IMR-90 (cell line): ENCODE measurements around the gene CSNK2A1. TPM values are rescaled to one million over a fixed set of nuclear protein-coding genes. Genes with fewer than 3 reads are reported as not detected.

Experiments
- ATAC-seq: fragments of 200-7000 bp; cut with Tn5 transposase; 2 replicates; pipeline ENCODE4 v1.9.1; 2020; ENCODE audit warnings: low read depth, mild to moderate bottlenecking, moderate library complexity
- BruUV-seq: library from RNA; stranded (reverse); fragments of 400-500 nt; replicated peaks from 2 replicates; lab custom pipeline; 2021; lab: Mats Ljungman, UMichigan
- CTCF ChIA-PET: fragments of 300-600 bp; formaldehyde crosslinking; extraction: SDS; loops from one replicate; lab custom pipeline; 2021; ENCODE audit warnings: antibody characterized with exemption; lab: Yijun Ruan, JAX
- POLR2A ChIA-PET: fragments of 300-600 bp; sonication (Branson Sonifier 250); formaldehyde crosslinking; loops from one replicate; lab custom pipeline; 2022; ENCODE audit warnings: antibody characterized with exemption; ENCODE audit not compliant: unreplicated experiment; lab: Charles Lee
- DNase-seq: peaks from one replicate; pipeline ENCODE4 v3.0.0; 2013
- H2AFZ ChIP-seq: replicated peaks from 2 replicates; pipeline ENCODE3; 2013; ENCODE audit warnings: low read length, mild to moderate bottlenecking; ENCODE audit not compliant: poor library complexity
- H2AK5ac ChIP-seq: 2 replicates; pipeline ENCODE4 v1.6.1; 2013; ENCODE audit warnings: low read depth, low read length, inconsistent platforms
- H2AK9ac ChIP-seq: replicated peaks from 2 replicates; pipeline ENCODE3; 2013; ENCODE audit warnings: mild to moderate bottlenecking, low read depth, low read length, moderate library complexity; ENCODE audit not compliant: poor library complexity
- H2BK120ac ChIP-seq: 2 replicates; pipeline ENCODE4 v1.6.1; 2013; ENCODE audit warnings: low read depth, low read length, inconsistent platforms
- H2BK15ac ChIP-seq: 3 replicates; pipeline ENCODE4 v1.6.1; 2013; ENCODE audit warnings: low read depth, low read length, inconsistent platforms
- H2BK20ac ChIP-seq: 2 replicates; pipeline ENCODE4 v1.6.1; 2013; ENCODE audit warnings: low read depth, mild to moderate bottlenecking, inconsistent platforms, low read length, moderate library complexity
- H2BK5ac ChIP-seq: 2 replicates; pipeline ENCODE4 v1.6.1; 2013; ENCODE audit warnings: mild to moderate bottlenecking, low read depth, low read length, inconsistent platforms; ENCODE audit not compliant: poor library complexity, severe bottlenecking
- H3K14ac ChIP-seq: replicated peaks from 2 replicates; pipeline ENCODE4 v1.6.1; 2013; ENCODE audit warnings: low read depth, low read length, inconsistent platforms
- H3K18ac ChIP-seq: 2 replicates; pipeline ENCODE4 v1.6.1; 2013; ENCODE audit warnings: low read depth, low read length, control low read depth
- H3K23ac ChIP-seq: 2 replicates; pipeline ENCODE4 v1.6.1; 2013; ENCODE audit warnings: low read depth, low read length, inconsistent platforms
- H3K27ac ChIP-seq: 2 replicates; pipeline ENCODE4 v1.5.1; 2013; ENCODE audit warnings: mild to moderate bottlenecking, control low read depth, low read length; ENCODE audit not compliant: insufficient read depth
- H3K27me3 ChIP-seq: 2 replicates; pipeline ENCODE4 v1.6.1; 2013; ENCODE audit warnings: low read length; ENCODE audit not compliant: control insufficient read depth, insufficient read depth
- H3K36me3 ChIP-seq: 2 replicates; pipeline ENCODE4 v1.6.1; 2013; ENCODE audit warnings: low read length, mixed read lengths; ENCODE audit not compliant: control insufficient read depth, insufficient read depth
- H3K4ac ChIP-seq: 2 replicates; pipeline ENCODE4 v1.6.1; 2013; ENCODE audit warnings: low read depth, low read length, inconsistent platforms
- H3K4me1 ChIP-seq: 2 replicates; pipeline ENCODE4 v1.6.1; 2013; ENCODE audit warnings: low read length, mixed read lengths; ENCODE audit not compliant: control insufficient read depth, insufficient read depth
- H3K4me2 ChIP-seq: 2 replicates; pipeline ENCODE4 v1.6.1; 2013; ENCODE audit warnings: low read depth, mild to moderate bottlenecking, control low read depth, low read length, moderate library complexity
- H3K4me3 ChIP-seq: 2 replicates; pipeline ENCODE4 v1.5.1; 2013; ENCODE audit warnings: low read depth, mild to moderate bottlenecking, control low read depth, low read length, moderate library complexity; ENCODE audit not compliant: insufficient read depth
- H3K56ac ChIP-seq: 2 replicates; pipeline ENCODE4 v1.6.1; 2013; ENCODE audit warnings: low read length, inconsistent platforms; ENCODE audit not compliant: insufficient read depth; ENCODE audit errors: extremely low read depth
- H3K79me1 ChIP-seq, 2 experiments: 2 replicates each; pipeline ENCODE4 v1.6.1; 2013; ENCODE audit warnings: low read length in 2 of 2, inconsistent platforms in 1 of 2, low read depth in 1 of 2
- H3K9ac ChIP-seq: 2 replicates; pipeline ENCODE4 v1.6.1; 2013; ENCODE audit warnings: low read depth, low read length, control low read depth
- H3K9me1 ChIP-seq: 2 replicates; pipeline ENCODE4 v1.6.1; 2013; ENCODE audit warnings: low read length, inconsistent platforms; ENCODE audit not compliant: insufficient read depth
- H3K9me3 ChIP-seq: 2 replicates; pipeline ENCODE4 v1.6.1; 2013; ENCODE audit warnings: low read length; ENCODE audit not compliant: control insufficient read depth, insufficient read depth
- H4K20me1 ChIP-seq: 2 replicates; pipeline ENCODE4 v1.6.1; 2013; ENCODE audit warnings: low read length, inconsistent platforms; ENCODE audit not compliant: insufficient read depth
- H4K5ac ChIP-seq: 2 replicates; pipeline ENCODE4 v1.6.1; 2013; ENCODE audit warnings: mild to moderate bottlenecking, low read depth, low read length, control low read depth
- H4K8ac ChIP-seq, 2 experiments: 2 replicates each; pipeline ENCODE4 v1.6.1; 2013; ENCODE audit warnings: low read depth in 2 of 2, low read length in 2 of 2, control low read depth in 1 of 2, inconsistent platforms in 1 of 2
- H4K91ac ChIP-seq: 2 replicates; pipeline ENCODE4 v1.6.1; 2013; ENCODE audit warnings: low read depth, low read length, inconsistent platforms; ENCODE audit not compliant: insufficient read depth
- NFE2L2 ChIP-seq: fragments of 150-350 bp; IDR thresholded peaks from 2 replicates; pipeline ENCODE4 v1.6.1; 2016; ENCODE audit warnings: low read depth, mild to moderate bottlenecking, low read length
- RAD21 ChIP-seq: IDR thresholded peaks from 2 replicates; pipeline ENCODE4 v1.6.1; 2012; ENCODE audit warnings: low read length, improper control_type of control experiment
- RCOR1 ChIP-seq: IDR thresholded peaks from 2 replicates; pipeline ENCODE4 v1.6.1; 2012; ENCODE audit warnings: mild to moderate bottlenecking, low read length, improper control_type of control experiment; ENCODE audit not compliant: insufficient replicate concordance
- WGBS, 2 experiments: methylation state at CpG; one replicate each; pipeline versions ENCODE4 v1.1.5 to v1.1.7; 2013; ENCODE audit warnings: missing lambda C conversion rate in 2 of 2; ENCODE audit not compliant: insufficient read length in 1 of 2; ENCODE audit errors: extremely low coverage in 2 of 2; 5-methylcytosine and 5-hydroxymethylcytosine counted together
- dilution Hi-C: fragments of 300-500 bp; cut with HindIII; formaldehyde crosslinking; loops from one replicate; pipeline ENCODE4 v1.14.3; 2018; ENCODE audit warnings: low sequenced_read_pairs; ENCODE audit not compliant: unreplicated experiment
- in situ Hi-C: fragments of 300-500 bp; cut with MboI; formaldehyde crosslinking; loops from 3 replicates; pipeline ENCODE4 v1.14.3; 2019; ENCODE audit warnings: low sequenced_read_pairs, inconsistent platforms, mixed read lengths
- intact Hi-C: fragments of 100-400 bp; cut with micrococcal nuclease; formaldehyde crosslinking; loops from 2 replicates; pipeline ENCODE4 v1.10.0; 2022
- polyA plus RNA-seq, 3 experiments: library from polyadenylated mRNA; depleted of rRNA; stranded (reverse); fragments of >200 nt; gene quantifications; 2 replicates each; pipeline ENCODE4 v1.2.3, GENCODE V29; 2012; ENCODE audit warnings: low replicate concordance in 1 of 3
- total RNA-seq: library from RNA; depleted of rRNA; stranded (reverse); fragments of >200 nt; gene quantifications from 2 replicates; pipeline ENCODE4 v1.2.3, GENCODE V29; 2012

CSNK2A1 gene
- total and polyA plus RNA-seq, 2 of the 4 experiments (the other 2 are of a cell fraction) = 86.3 to 151 TPM

DNA sequence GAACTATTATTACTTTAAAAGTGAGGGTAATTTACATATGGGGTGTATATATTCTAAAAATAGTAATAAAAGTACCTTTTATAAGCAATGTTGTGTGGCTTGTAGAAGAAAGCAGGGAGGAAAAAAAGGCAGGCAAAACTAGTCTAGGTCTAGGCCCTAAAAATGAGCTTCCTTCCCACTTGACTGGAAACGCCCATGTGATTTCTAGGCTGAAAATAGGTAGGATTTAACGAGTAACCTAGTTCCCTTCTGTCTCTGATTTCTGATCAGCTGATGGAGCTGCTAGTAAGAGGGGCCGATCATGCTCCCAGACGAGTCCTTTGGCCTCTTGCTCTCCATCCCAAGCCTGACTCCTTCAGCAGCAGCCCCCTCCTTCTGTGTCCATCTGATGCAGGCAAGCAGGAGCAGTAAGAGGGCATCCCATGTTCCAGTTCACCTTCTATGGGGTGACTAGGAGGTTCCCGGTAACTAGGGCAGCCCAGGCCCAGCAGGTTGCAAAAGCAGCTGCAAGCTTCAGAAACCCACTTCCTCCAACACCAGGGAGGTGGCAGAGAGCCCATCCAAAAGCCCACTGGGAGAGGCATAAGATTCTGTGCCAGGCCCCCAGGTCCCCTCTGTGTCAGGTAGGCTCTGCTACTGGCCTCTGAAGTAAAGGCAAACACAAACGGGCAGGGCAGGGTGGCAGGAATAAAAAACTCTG, 105.7 kb downstream of the CSNK2A1 start:
- Histone ChIP-seq H3K79me1 (peaks cover 9 to 38% of the 10 kb centered on the region in 2 experiments; a peak in 3 of 4 replicates), H3K27me3 (no peaks in the 10 kb centered on the region), H3K9me1 (peaks cover 7% of the 10 kb centered on the region; the same call in 1 of the 2 replicates), H2BK5ac (no peak overlapping the region), H3K9me3 (no peaks in the 10 kb centered on the region), H3K27ac (no peak overlapping the region), H2AK9ac (no peak overlapping the region), H4K91ac (no peak overlapping the region), H2AFZ (no peak overlapping the region), H4K8ac (no peak overlapping the region), H3K18ac (no peak overlapping the region), H3K9ac (no peak overlapping the region), H3K4me1 (no peaks in the 10 kb centered on the region), H2BK15ac (no peak overlapping the region), H3K4me3 (no peak overlapping the region), H4K20me1 (peaks cover 11% of the 10 kb centered on the region; the same call in 1 of the 2 replicates), H3K56ac (no peak overlapping the region), H3K4me2 (no peak overlapping the region), H3K36me3 (peaks cover 72% of the 10 kb centered on the region), H3K14ac (no peak overlapping the region), H2BK20ac (no peak overlapping the region), H3K4ac (no peak overlapping the region), H4K5ac (no peak overlapping the region), H2AK5ac (no peak overlapping the region), H3K23ac (no peak overlapping the region), H2BK120ac (no peak overlapping the region)
- no TSS peak for BruUV-seq
- intact Hi-C loops (no loop called here), dilution Hi-C loops (no loop called here), in situ Hi-C loops (no loop called here)
- no peak for ATAC-seq
- ChIA-PET POLR2A (no interaction called here), CTCF (no interaction called here)
- no CpG with 5 or more reads among the region's 6 CpGs for WGBS, 2 experiments
- no peak for DNase-seq
- no peak for TF ChIP-seq RCOR1
- TF ChIP-seq RAD21 = no peak
- no peak for TF ChIP-seq NFE2L2
